ENCODE results near the gene SRPRB. TPM values are rescaled to one million over a fixed set of nuclear protein-coding genes. Genes with fewer than 3 reads are reported as not detected.

The SRPRB gene
- total and polyA plus RNA-seq, 9 of the 15 experiments (the other 6 are each of a cell fraction or from before 2014, with no cell fraction given) = 29.5 to 66.0 (median 41.4) TPM

- TF ChIP-seq, protein P1, sequence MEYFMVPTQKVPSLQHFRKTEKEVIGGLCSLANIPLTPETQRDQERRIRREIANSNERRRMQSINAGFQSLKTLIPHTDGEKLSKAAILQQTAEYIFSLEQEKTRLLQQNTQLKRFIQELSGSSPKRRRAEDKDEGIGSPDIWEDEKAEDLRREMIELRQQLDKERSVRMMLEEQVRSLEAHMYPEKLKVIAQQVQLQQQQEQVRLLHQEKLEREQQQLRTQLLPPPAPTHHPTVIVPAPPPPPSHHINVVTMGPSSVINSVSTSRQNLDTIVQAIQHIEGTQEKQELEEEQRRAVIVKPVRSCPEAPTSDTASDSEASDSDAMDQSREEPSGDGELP (CRISPR knock-in tag; IDR thresholded peaks at IDR 0.05; ENCODE audit: borderline replicate concordance) = peak; percentile 60
- TF ChIP-seq HDAC1 (IDR thresholded peaks at IDR 0.05) (peak in 1 of 2 experiments; percentile 96; a peak in 2 of 4 replicates), KDM5B (IDR thresholded peaks at IDR 0.05; ENCODE audit: insufficient replicate concordance, low read depth, low read length) (peak; percentile 85), GABPA (tag; conservative IDR thresholded peaks at IDR 0.05; ENCODE audit: low read depth) (0 out of 2 replicates have a peak, but pooled peaks have one; percentile 19), ZNF347 (CRISPR knock-in tag; IDR thresholded peaks at IDR 0.05; ENCODE audit: low read depth) (no peak), GATA2 (CRISPR knock-in tag; IDR thresholded peaks at IDR 0.05) (no peak), ATF1 (CRISPR knock-in tag; IDR thresholded peaks at IDR 0.05) (0 out of 2 replicates have a peak, but pooled peaks have one; percentile 11), ATF1 (tag; IDR thresholded peaks at IDR 0.05) (peak; percentile 81), GABPB2 (CRISPR knock-in tag; conservative IDR thresholded peaks at IDR 0.05) (no peak), ZNF121 (CRISPR knock-in tag; conservative IDR thresholded peaks at IDR 0.05) (no peak), SREBF2 (CRISPR knock-in tag; IDR thresholded peaks at IDR 0.05) (no peak), HCFC1 (IDR thresholded peaks at IDR 0.05; ENCODE audit: low read depth, low read length) (peak; percentile 91), JUND (IDR thresholded peaks at IDR 0.05; ENCODE audit: borderline replicate concordance, low read depth, low read length) (peak; percentile 40; the same call in 1 of the 2 replicates), JUND (tag; IDR thresholded peaks at IDR 0.05; ENCODE audit: borderline replicate concordance, low read depth, low read length) (no peak), E2F6 (IDR thresholded peaks at IDR 0.05; ENCODE audit: borderline replicate concordance in 1 of 2, extremely low read depth in 1 of 2, insufficient read depth in 1 of 2, insufficient read length in 1 of 2, low read depth in 1 of 2, low read length in 1 of 2, poor library complexity in 1 of 2, severe bottlenecking in 1 of 2) (peak in 1 of 2 experiments; percentile 41), HNRNPLL (IDR thresholded peaks at IDR 0.05; ENCODE audit: low read depth, low read length, poor library complexity, severe bottlenecking) (peak; percentile 64), ZNF143 (CRISPR knock-in tag; IDR thresholded peaks at IDR 0.05) (peak; percentile 92), HDAC2 (IDR thresholded peaks at IDR 0.05) (peak; percentile 57; the same call in 1 of the 2 replicates), DMBX1 (CRISPR knock-in tag; IDR thresholded peaks at IDR 0.05; ENCODE audit: borderline replicate concordance) (no peak), POLR2B (IDR thresholded peaks at IDR 0.05; ENCODE audit: low read depth, partially characterized antibody) (peak; percentile 79), TAF1 (IDR thresholded peaks at IDR 0.05; ENCODE audit: control insufficient read depth, extremely low read depth, insufficient read depth, low read length, severe bottlenecking) (peak; percentile 58), GABPB1 (CRISPR knock-in tag; IDR thresholded peaks at IDR 0.05) (peak; percentile 57)
- TF ChIP-seq, protein P2, sequence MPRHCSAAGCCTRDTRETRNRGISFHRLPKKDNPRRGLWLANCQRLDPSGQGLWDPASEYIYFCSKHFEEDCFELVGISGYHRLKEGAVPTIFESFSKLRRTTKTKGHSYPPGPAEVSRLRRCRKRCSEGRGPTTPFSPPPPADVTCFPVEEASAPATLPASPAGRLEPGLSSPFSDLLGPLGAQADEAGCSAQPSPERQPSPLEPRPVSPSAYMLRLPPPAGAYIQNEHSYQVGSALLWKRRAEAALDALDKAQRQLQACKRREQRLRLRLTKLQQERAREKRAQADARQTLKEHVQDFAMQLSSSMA (CRISPR knock-in tag; IDR thresholded peaks at IDR 0.05) = no peak
These were observed at the start of gene SRPRB (continued) for GRCh38 chr3:133805702-133806475.
